Lower leg skin (tissue), 4 donors: ENCODE measurements around the gene SHISA7. TPM values are rescaled to one million over a fixed set of nuclear protein-coding genes. Genes with fewer than 3 reads are reported as not detected.

Source experiments
- DNase-seq, 2 donors: peaks; one replicate each; pipeline ENCODE4 v3.0.0-alpha.2; 2019; ENCODE audit warnings: low spot score in 2 of 2
- H3K4me3 ChIP-seq: fragments of 200-600 bp; sonication (generic); 2 replicates; pipeline ENCODE4 v1.5.1; 2017; ENCODE audit warnings: mild to moderate bottlenecking, low read depth; ENCODE audit not compliant: poor library complexity, severe bottlenecking
- POLR2A ChIP-seq, 2 donors: fragments of 450-650 bp; IDR thresholded peaks; one replicate each; pipeline ENCODE4 v1.6.1; 2016 to 2017; ENCODE audit warnings: antibody characterized with exemption in 2 of 2, mild to moderate bottlenecking in 1 of 2, moderate library complexity in 1 of 2
- WGBS, 2 donors: methylation state at CpG; one replicate each; pipeline ENCODE4 v1.1.5; 2018; 5-methylcytosine and 5-hydroxymethylcytosine counted together
- intact Hi-C: fragments of 100-400 bp; cut with DNase I; formaldehyde crosslinking; loops from one replicate; pipeline ENCODE4 v1.15.0; 2023; ENCODE audit warnings: low total_unique reads
- total RNA-seq, 4 donors: library from RNA; depleted of rRNA; stranded (reverse); fragments of >200 nt; gene quantifications; one replicate each; pipeline ENCODE4 v1.1.0, GENCODE V29; 2016
- TF ChIP-seq, protein P1 (sequence below), 3 donors: fragments of 450-650 bp; IDR thresholded peaks; one replicate each; pipeline ENCODE4 v1.5.1; 2016; ENCODE audit warnings: antibody characterized with exemption in 3 of 3, mild to moderate bottlenecking in 3 of 3, moderate library complexity in 2 of 3

Gene SHISA7
- total RNA-seq, 4 donors from 2014 or later, result 0.10 TPM; not detected in 3

GRCh38 chr19:55489711-55490477 is 46.8 kb upstream of the SHISA7 start:
- DNase-seq, result no peak
- no peak for TF ChIP-seq POLR2A (IDR thresholded peaks at IDR 0.05)
- TF ChIP-seq, protein P1, sequence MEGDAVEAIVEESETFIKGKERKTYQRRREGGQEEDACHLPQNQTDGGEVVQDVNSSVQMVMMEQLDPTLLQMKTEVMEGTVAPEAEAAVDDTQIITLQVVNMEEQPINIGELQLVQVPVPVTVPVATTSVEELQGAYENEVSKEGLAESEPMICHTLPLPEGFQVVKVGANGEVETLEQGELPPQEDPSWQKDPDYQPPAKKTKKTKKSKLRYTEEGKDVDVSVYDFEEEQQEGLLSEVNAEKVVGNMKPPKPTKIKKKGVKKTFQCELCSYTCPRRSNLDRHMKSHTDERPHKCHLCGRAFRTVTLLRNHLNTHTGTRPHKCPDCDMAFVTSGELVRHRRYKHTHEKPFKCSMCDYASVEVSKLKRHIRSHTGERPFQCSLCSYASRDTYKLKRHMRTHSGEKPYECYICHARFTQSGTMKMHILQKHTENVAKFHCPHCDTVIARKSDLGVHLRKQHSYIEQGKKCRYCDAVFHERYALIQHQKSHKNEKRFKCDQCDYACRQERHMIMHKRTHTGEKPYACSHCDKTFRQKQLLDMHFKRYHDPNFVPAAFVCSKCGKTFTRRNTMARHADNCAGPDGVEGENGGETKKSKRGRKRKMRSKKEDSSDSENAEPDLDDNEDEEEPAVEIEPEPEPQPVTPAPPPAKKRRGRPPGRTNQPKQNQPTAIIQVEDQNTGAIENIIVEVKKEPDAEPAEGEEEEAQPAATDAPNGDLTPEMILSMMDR (IDR thresholded peaks at IDR 0.05), result no peak
- H3K4me3 ChIP-seq, result no peak overlapping the region
- WGBS, 2 donors, result 72 to 84% methylated on average over 9 to 18 of the region's 21 CpGs
- intact Hi-C loops, result loop anchor here (10.0 kb wide), 1 partner anchor 345 kb away; the partner anchor contains the start of gene TNNT1

GRCh38 chr19:55488986-55489710 is 46.0 kb upstream of the SHISA7 start:
- no peak for TF ChIP-seq POLR2A (IDR thresholded peaks at IDR 0.05)
- TF ChIP-seq, protein P1 (IDR thresholded peaks at IDR 0.05), result no peak
- no peak for DNase-seq
- WGBS, 2 donors, result 46 to 61% methylated on average over 4 to 32 of the region's 36 CpGs
- intact Hi-C loops, result no loop called here
- no peak overlapping the region for H3K4me3 ChIP-seq

DNA sequence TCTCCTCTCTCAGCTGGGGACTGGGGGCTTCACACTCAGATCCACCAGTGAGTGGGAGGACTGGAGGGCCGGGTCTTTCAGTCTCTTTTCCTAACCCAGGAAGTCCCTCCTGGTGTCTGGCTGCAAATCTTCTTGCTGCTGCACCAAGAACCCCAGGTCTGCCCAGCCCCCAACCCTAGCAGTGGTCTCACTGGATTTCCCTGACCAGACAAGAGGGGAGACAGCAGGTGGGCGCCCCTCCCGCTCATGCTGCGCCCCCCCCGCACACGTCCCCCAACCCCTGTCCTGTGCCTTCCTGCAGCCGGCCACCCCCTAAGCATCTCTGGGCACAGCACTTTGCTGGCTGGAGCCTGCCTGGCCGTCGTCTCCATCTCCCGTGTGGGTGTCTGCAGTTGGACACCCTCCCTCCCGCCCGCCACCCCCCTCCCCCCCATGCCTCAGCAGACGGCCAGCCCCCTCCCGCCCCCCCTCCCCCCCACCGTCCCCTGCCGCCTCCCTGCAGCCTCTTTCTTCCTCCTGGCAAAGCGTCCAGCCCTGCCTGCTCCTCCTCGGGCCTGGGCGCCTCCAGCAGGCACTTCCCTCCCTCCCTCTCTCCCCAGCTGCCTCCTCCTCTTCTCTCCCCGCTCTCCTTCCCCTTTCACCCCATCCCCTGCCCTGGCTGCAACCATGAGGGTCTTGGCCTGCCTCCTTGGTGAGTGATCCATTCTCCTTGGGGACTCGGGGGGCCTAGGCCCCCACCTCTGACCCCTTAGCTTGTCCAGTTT is 45.0 kb upstream of the SHISA7 start, which contains the start of gene SSC5D:
SSC5D (plus strand) TSS at position 513 of the 764 bp plus-strand sequence; CDS start at position 667, 154 bp downstream.
- intact Hi-C loops, result no loop called here
- H3K4me3 ChIP-seq, result no peak within 1 kb of the TSS
- 15% methylated on average over 14 to 15 of the region's 21 CpGs for WGBS, 2 donors
- TF ChIP-seq, protein P1 (IDR thresholded peaks at IDR 0.05), result no peak
- no peak for TF ChIP-seq POLR2A (IDR thresholded peaks at IDR 0.05)
- DNase-seq, result no peak

- intact Hi-C loops, result no loop called here
- no peak overlapping the region for H3K4me3 ChIP-seq
- WGBS, 2 donors, result 13 to 34% methylated on average over 23 to 24 of the region's 27 CpGs
- no peak for DNase-seq
- TF ChIP-seq, protein P1 (IDR thresholded peaks at IDR 0.05), result no peak
- TF ChIP-seq POLR2A (IDR thresholded peaks at IDR 0.05), result no peak
Measured at GRCh38 chr19:55486971-55487923, 44.1 kb upstream of the SHISA7 start.
